SH-SY5Y (cell line): Measurements from ENCODE around the gene FBLN2.

Experiments
- GATA2 ChIP-seq: IDR thresholded peaks from 2 replicates; pipeline ENCODE4 v1.6.1; 2011; ENCODE audit warnings: mild to moderate bottlenecking, low read depth, low read length
- GATA3 ChIP-seq: IDR thresholded peaks from 2 replicates; pipeline ENCODE4 v1.6.1; 2011; ENCODE audit warnings: low read depth, mild to moderate bottlenecking, low read length, moderate library complexity

DNA sequence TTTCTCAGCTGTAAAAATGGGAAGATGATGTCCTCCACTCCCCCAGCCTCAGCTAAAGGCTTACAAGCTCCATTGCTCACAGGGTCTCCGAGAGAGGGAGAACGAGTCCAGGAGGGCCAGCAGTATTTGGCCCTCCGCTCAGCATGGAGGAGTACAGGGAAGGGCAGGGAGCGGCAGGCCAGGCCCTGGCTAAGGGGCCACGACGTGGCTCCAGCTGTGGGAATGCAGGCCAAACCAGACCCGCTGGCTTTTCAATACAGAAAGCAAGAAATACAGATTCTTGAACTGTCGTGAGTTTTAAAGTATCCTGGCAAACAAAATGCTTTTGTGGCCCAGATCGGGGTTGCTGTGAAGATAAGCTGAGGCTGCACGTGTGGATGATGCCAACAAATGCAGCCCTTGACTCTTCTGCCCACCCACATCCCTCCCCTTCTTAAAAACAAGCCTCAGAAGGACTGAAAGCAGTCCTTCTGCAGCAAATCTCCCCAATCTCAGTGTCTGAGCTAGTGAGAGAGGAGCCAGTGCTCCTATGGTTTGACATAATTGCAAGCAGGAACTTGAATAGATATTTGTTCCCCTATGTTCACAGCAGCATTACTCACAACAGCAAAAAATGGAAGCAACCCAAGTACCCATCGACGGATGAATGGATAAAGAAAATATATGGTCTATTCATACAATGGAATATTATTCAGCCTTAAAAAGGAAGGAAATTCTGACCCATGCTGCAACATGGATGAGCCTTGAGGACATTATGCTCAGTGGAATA lies 18.5 kb upstream of the FBLN2 start:
- TF ChIP-seq GATA3 (no peak), GATA2 (no peak)
